G401 (cell line): ENCODE results near the gene TSPYL4. TPM values are rescaled to one million over a fixed set of nuclear protein-coding genes. Genes with fewer than 3 reads are reported as not detected.

ENCODE experiments used
- DNase-seq: peaks from one replicate; pipeline ENCODE4 v3.0.0-alpha.2; 2015; ENCODE audit warnings: low spot score
- in situ Hi-C: cut with HindIII; loops from 2 replicates; pipeline ENCODE4 v1.10.0; 2016; ENCODE audit warnings: low sequenced_read_pairs, mixed read lengths
- total RNA-seq: library from RNA; depleted of rRNA; stranded (reverse); fragments of >200 nt; shearing (Covaris generic); gene quantifications from 2 replicates; pipeline ENCODE4 v1.2.3, GENCODE V29; 2014; rRNA removed

TSPYL4 gene
- total RNA-seq, 1 experiment from 2014 or later: 14.0 TPM

DNA sequence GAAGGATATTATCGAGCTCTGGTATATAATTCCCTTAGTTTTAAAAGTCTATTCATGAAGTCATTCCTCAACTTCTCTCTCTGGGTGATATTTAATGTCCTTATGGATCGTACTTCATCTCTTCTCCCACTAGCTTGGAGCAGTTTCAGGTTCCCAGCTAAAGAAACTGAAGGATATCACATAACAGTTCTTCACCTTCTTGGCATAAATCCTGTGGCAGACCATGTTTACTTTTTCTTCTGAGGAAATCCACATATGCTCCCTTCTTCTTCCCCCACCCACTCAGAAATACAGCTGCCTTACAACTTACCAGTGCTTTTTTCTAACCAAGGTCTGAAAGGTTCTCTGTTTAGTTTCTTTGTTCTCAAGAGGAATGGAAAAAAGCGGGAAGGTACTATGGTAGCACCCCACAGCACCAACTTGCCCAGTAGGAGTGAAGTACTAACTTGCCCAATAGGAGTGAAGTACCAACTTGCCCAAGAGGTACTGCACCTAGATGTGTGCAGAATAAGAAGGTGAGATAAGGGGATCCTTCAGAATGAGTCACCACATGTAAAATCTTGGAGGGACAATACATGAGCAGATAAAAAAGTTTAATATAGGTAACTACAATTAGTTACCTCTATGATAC, 53.1 kb downstream of the TSPYL4 start:
- in situ Hi-C loops: no loop called here

More for the DNA sequence above, 53.1 kb downstream of the TSPYL4 start:
- DNase-seq: no peak

Other genes with a start within 250 kb of the TSPYL4 start
- 0.14 TPM in 1 of 2 replicates, not detected in the other for gene FRK, start 193.2 kb downstream of the TSPYL4 start, total RNA-seq
- gene NT5DC1, start 153.2 kb downstream of the TSPYL4 start, total RNA-seq: 8.4 and 13.5 TPM in 2 replicates
- not detected in 2 replicates for gene COL10A1, start 127.9 kb downstream of the TSPYL4 start, total RNA-seq
- 99.1 and 131 TPM in 2 replicates for gene TSPYL1, start 25.9 kb upstream of the TSPYL4 start, total RNA-seq
- gene DSE, start 116.9 kb upstream of the TSPYL4 start, total RNA-seq: 30.2 and 37.8 TPM in 2 replicates
- gene CALHM6, start 207.3 kb upstream of the TSPYL4 start, total RNA-seq: 0.74 TPM in 1 of 2 replicates, not detected in the other